GM21528 (cell line): ENCODE measurements around the gene FHIT.
A peak's percentile ranks its signal among the peaks of the same experiment; 100 is the strongest.

ENCODE experiments used
- ATAC-seq: cut with Tn5 transposase; IDR thresholded peaks from one replicate; pipeline ENCODE4 v1.9.1; 2021; ENCODE audit warnings: mild to moderate bottlenecking, moderate library complexity; ENCODE audit not compliant: unreplicated experiment, low FRiP score

The FHIT gene

GRCh38 chr3:59885899-59886400 lies 1365.3 kb downstream of the FHIT start:
- no peak for ATAC-seq

GRCh38 chr3:59885101-59885500 lies 1366.2 kb downstream of the FHIT start:
- ATAC-seq, result no peak

- no peak for ATAC-seq
Observed at GRCh38 chr3:59884409-59884808, 1366.8 kb downstream of the FHIT start.

- ATAC-seq, result no peak
Observed at GRCh38 chr3:59882746-59883145, 1368.5 kb downstream of the FHIT start.

GRCh38 chr3:59880717-59881116 lies 1370.5 kb downstream of the FHIT start:
- ATAC-seq, result no peak

GRCh38 chr3:59879031-59879581 lies 1372.1 kb downstream of the FHIT start:
- no peak for ATAC-seq

GRCh38 chr3:59878038-59878427 lies 1373.2 kb downstream of the FHIT start:
- ATAC-seq, result no peak

- no peak for ATAC-seq
Observed at GRCh38 chr3:59877263-59878037, 1373.8 kb downstream of the FHIT start.

- no peak for ATAC-seq
Observed at GRCh38 chr3:59876533-59877062, 1374.7 kb downstream of the FHIT start.

- no peak for ATAC-seq
Observed at GRCh38 chr3:59873576-59874230, 1377.5 kb downstream of the FHIT start.

- ATAC-seq, result no peak
Observed at GRCh38 chr3:59872128-59872527, 1379.1 kb downstream of the FHIT start.

- ATAC-seq, result no peak
Observed at GRCh38 chr3:59867185-59868002, 1383.9 kb downstream of the FHIT start.

GRCh38 chr3:59866076-59866475 lies 1385.2 kb downstream of the FHIT start:
- ATAC-seq, result no peak

GRCh38 chr3:59865351-59865750 lies 1385.9 kb downstream of the FHIT start:
- no peak for ATAC-seq

GRCh38 chr3:59862686-59863085 lies 1388.6 kb downstream of the FHIT start:
- no peak for ATAC-seq

- ATAC-seq, result peak; percentile 98
Observed at GRCh38 chr3:59857589-59858346, 1393.5 kb downstream of the FHIT start.

- no peak for ATAC-seq
Observed at GRCh38 chr3:59856934-59857460, 1394.3 kb downstream of the FHIT start.

GRCh38 chr3:59854061-59854709 lies 1397.1 kb downstream of the FHIT start:
- ATAC-seq, result no peak

GRCh38 chr3:59850417-59850816 lies 1400.8 kb downstream of the FHIT start:
- ATAC-seq, result no peak
